Right lobe of liver (tissue), 4 donors: ENCODE results near the gene RPL3.

Experiments
- POLR2A ChIP-seq: fragments of 450-650 bp; IDR thresholded peaks from one replicate; pipeline ENCODE4 v1.6.1; 2017; ENCODE audit warnings: antibody characterized with exemption, mild to moderate bottlenecking
- TF ChIP-seq, protein P1 (sequence below), 4 donors: fragments of 200-600 bp in 3 of 4; fragments of 450-650 bp in 1 of 4; IDR thresholded peaks; one replicate each; pipeline versions ENCODE4 v1.5.1 to v1.8.0; 2016 to 2022; ENCODE audit warnings: antibody characterized with exemption in 4 of 4, mild to moderate bottlenecking in 2 of 4
- donor health status: DM: no; HTN: no; CAD: no.
- donor health status: DM: no; HTN: no; CAD: no.
- donor health status: DM: no; HTN: yes; CAD: no.

DNA sequence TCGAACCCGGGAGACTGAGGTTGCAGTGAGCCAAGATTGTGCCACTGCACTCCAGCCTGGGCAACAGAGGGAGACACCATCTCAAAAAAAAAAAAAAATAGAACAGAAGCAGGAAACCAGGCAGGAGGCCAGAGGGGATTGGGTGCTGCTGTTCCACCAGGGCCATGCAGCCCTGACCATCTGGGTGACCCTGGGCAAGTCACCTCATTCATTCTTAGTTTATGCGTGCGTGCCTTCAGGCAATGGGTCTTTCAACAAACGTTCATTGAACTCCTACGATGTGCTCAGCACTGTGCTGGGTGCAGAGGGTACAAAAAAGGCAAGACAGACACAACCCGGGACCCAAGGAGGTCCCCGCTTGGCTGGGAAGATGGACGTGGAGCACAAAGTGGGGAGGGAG lies 18.3 kb downstream of the RPL3 start:
- TF ChIP-seq POLR2A, result no peak
- TF ChIP-seq, protein P1, sequence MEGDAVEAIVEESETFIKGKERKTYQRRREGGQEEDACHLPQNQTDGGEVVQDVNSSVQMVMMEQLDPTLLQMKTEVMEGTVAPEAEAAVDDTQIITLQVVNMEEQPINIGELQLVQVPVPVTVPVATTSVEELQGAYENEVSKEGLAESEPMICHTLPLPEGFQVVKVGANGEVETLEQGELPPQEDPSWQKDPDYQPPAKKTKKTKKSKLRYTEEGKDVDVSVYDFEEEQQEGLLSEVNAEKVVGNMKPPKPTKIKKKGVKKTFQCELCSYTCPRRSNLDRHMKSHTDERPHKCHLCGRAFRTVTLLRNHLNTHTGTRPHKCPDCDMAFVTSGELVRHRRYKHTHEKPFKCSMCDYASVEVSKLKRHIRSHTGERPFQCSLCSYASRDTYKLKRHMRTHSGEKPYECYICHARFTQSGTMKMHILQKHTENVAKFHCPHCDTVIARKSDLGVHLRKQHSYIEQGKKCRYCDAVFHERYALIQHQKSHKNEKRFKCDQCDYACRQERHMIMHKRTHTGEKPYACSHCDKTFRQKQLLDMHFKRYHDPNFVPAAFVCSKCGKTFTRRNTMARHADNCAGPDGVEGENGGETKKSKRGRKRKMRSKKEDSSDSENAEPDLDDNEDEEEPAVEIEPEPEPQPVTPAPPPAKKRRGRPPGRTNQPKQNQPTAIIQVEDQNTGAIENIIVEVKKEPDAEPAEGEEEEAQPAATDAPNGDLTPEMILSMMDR (IDR thresholded peaks at IDR 0.05), result no peak
